HT1080 (cell line): ENCODE data around the gene BICD1. TPM values are rescaled to one million over a fixed set of nuclear protein-coding genes. Genes with fewer than 3 reads are reported as not detected.

Source experiments
- DNase-seq: peaks from one replicate; pipeline ENCODE4 v3.0.0-alpha.2; 2015; ENCODE audit warnings: low read depth
- total RNA-seq: library from RNA; depleted of rRNA; stranded (reverse); fragments of >200 nt; shearing (Covaris generic); gene quantifications from 2 replicates; pipeline ENCODE4 v1.2.3, GENCODE V29; 2014

The BICD1 gene
- total RNA-seq, 1 experiment from 2014 or later: 19.5 TPM

DNA sequence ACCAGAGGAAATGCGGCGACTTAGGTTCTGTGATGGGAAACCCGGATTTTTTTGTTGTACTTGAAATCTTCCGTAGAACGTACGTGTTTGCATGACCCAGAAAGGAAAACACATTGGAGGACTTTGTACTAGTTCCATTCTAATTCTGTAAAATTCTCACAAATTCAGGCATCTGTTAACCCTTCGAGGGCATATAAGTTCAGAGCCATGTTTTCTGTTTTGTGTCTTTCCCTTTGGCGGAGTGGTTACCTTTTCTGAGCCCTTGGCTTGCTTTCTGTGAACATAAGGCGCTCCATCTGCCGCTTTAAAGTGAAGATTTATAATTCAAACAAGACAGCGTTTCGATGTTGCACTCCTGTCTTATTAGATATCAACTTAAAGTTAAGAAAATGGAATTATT, 34.2 kb downstream of the BICD1 start:
- no peak for DNase-seq

DNA sequence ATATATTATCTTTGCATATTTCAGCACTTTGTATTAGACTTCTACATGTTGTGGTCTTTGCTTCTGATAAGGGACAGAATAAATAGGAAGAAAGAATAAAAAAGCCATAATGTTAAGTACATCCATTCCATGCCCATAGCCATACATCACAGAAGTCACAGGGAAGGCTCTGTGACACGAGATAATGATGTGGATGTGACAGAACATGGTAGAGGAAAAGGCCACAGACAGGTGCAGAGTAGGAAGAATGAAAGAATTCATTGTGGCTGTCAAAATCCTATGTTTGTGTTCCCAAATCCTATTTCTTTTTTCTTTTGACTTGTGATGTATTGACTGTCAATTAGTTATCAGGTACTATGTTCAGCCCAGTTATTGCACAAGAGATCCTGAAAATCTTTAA, 38.4 kb downstream of the BICD1 start:
- no peak for DNase-seq

DNA sequence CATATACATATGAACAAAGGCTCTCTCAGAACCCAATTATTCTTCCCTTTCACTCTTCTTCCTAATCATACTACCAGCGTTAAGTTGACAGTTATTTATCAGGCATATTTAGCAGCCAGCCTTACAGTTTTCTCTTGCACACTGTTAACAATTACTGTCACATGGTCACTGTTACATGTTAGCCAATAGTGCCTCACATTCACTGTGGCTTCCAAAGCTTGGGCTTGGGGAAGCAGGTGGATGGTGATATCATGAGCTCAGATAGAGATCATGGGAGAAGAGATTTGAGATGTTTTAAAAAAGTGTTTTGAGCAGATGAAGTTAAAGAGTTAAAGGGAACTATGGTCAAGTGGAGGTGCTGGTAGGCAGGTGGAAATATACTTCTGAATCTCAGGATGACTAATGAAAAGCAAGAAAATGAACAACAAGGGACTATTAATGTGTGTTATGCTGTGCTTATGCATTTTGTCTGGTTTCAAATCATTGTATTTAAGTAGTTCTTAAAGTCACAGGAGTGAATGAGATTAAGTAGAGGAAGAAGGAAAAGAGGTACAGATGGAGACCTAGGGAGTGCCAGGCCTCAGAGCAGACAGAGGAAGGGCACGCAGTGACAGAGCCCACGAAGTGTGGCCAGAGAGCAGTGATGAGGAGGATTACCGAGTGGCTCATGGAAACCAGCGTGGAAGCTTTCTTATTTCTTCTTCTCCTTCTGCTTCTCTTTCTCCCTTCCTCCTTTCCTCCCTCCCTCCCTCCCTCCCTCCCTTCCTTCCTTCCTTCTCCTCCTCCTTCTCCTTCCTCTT, 39.6 kb downstream of the BICD1 start:
- no peak for DNase-seq

DNA sequence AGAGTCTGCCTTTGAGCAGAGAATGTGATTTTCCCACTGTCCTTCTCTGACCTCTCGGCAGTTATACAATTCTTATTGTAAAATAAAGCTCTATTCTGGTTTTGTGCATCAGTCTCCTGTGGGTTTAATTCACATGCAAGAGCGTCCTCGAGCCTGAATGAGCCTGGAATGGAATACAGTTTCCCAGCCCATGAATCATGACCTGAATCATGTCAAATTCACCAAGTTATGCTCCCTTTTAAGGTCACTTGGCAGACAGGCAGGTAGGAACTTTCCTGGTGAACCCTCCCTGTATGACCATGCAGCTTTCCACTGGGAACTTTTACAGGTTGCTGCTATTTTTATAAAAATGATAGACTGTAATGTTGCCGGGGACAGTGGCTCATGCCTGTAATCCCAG, 41.7 kb downstream of the BICD1 start:
- DNase-seq: peak; percentile 33

DNA sequence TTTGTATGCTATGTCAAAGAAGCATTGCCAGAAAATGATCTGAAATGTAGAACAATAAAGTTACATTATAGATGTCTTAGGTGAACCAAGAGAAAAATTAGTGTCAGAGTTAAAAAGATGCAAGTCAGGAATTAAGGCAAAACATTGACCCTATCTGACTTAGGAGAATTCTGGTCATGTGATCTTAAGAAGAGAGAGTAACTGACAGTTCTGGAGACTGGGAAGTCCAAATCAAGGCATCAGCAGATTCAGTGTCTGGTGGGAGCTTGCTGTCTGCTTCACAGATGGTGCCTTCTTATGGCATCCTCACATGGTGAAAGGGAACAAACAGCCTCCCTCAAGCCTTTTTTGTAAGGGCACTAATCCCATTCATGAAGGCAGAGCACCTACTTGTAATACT, 42.8 kb downstream of the BICD1 start:
- no peak for DNase-seq

DNA sequence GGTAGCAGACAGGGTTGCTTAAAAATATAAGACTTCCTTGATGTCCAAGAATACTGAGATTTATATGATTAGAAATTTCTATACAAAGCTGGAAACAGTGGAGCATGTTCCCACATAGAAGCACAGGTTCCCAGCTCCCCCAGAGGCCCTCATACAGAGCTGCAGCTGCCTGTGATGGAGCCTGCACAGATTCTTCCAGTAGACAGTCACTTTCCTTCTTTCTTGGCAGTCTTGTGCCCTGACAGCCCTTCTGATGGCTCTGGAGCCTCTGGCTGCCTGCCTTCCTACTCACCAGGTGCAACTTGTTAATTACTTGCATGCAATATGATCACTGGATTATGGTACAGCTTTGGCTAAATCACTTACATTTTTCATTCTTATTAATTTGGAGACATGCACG, 44.4 kb downstream of the BICD1 start:
- DNase-seq: no peak

DNA sequence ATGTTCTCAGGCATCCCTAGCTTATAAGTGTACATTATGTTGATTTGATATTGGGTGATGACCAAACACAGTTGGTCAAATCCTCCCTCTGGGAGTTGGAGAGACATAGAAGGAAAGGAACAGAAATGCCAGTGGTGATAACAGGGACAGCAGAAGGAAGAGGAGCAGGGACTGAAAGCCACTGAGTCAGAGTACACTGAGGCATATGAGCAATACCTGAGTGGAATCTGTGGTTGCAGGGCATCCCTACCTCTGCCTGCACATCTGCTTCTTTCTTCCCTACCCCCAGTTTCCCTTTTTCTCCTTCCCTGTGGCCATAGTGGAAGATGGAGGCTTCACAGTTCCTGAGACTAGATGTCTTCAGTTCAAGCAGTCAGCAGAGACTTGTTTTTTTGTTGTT, 44.9 kb downstream of the BICD1 start:
- no peak for DNase-seq

DNA sequence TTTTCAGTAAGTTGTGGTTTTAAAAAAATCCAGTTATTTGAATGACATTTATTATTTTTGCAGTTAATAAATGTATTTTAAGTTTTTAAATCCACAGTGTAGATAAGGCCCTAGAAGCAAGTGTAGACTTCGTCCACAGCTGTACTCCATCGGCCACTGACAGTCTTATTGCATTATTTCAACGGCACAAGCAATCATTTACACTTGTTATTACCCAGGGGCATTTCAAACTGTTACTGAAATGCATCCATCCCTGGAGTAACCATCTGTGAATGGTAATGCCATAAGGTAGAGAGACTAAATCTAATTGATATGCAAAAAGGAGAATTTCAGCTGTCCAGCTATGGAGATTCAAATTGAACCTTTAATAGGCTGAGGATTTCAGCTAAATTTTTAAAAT, 48.4 kb downstream of the BICD1 start:
- no peak for DNase-seq

DNA sequence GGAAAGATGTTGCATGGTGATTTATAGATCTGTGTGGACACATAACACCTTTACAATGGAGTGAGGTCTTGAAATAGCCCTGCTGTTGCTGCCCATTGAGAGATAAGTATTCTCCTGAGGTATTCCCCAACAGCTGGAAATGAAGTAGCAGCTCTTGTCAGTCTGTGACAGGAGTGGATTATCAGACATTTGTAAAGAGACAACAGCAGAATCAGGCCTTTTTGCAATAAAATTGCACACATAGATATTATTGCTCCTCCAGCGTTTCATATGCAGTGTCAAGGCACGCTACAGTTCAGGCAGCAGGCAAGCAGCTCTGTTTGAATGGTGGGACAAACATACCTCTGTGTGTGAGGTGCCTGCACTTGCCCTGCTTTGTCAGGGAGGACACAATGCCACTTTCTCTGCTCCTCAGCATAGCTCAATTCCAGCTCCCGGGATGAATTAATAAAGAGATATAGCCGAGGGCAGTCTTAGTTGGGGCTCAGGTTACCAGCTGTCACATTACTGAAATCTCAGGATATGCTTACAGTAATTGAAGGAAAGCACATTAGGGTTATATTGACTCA, 49.4 kb downstream of the BICD1 start:
- DNase-seq: no peak

DNA sequence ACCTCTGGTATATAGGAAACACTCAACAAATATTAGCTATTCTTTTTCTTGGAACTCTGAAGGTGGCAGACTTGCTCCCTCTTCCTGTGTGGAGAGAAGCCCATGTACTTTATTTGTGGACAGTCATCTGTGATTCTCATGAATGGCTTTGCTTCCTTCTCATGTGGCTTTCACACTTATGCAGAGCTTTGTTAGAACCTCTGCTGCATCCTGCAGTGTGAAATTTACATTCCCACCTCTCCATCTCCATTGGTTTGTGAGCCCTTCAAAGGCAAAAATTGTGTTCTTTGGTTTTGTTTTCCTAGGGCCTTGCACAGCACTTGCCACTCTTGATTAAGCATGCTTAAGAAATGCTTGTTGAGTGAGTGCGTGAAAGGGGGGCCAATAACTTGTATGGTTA, 51.9 kb downstream of the BICD1 start:
- no peak for DNase-seq

DNA sequence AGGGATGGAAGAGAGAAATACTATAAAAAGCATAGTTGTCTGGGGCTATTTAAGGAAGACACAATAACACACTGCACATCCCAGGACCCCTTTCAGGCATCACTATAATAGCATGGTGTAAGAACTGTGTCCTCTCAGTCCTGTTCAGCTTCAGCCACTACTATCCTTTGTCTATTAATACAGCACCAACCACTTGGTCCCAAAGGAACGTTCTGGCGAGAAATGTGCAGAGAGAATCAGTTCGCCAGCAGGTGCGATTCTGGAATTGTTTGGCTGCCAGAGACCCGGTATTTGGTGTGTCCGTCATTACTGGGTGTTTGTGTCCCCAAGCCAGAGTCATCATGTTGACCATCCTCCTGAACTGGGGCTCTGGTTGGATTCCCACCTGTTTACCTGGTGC, 52.7 kb downstream of the BICD1 start:
- DNase-seq: no peak

DNA sequence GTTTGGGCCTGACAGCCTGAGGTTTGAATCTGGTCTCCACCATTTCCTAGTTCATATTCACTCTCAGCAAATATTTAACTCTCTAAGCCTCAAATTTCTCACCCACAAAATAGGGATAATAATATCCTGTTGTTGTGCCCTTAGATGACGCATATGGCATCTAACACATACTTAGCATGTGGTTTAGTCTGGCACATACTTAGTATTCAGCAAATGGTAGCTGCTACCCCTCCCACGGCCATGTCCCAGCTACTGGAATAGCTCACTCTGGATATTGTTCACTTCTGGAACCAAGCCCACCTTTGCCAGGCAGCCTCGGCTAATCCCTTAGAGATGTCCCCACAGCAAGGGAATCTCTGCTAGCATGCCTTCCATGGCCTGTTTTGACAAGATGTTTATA, 53.3 kb downstream of the BICD1 start:
- no peak for DNase-seq

DNA sequence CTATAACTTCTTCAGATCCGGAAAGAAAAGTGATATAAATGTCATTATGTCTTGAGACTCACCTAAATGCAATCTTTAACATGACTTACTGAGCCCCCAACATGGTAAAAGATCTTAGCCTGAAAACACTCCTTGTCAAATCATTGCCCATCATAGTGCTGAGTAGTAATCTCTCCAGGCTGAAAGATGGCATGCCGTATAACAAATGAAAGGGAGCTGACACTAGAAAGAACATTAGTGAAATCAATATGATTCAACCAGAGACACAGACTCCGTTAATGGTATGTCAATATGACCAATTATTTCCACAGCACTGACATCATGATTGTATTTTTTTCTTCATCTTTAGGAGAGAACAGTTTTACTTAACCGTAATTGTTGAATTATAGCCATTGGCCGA, 54.4 kb downstream of the BICD1 start:
- no peak for DNase-seq

DNA sequence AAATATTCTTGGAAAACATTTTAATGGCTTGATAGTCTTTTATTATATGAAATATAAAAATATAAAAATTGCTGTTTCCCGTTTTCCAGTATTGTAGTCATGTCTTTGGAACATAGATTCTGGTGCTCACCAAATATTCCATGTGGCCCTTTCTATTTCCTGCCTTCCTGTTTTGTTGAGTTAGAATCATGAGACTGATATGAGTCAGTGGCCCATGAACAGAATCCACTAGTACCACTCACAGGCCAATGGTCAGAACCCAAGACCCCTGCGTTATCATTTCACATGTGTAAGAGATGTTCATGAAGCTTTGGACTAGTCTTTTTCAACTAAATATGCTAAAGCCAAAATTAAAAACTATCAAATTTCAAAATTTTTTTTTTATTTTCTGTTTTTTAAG, 56.9 kb downstream of the BICD1 start:
- DNase-seq: peak; percentile 68

DNA sequence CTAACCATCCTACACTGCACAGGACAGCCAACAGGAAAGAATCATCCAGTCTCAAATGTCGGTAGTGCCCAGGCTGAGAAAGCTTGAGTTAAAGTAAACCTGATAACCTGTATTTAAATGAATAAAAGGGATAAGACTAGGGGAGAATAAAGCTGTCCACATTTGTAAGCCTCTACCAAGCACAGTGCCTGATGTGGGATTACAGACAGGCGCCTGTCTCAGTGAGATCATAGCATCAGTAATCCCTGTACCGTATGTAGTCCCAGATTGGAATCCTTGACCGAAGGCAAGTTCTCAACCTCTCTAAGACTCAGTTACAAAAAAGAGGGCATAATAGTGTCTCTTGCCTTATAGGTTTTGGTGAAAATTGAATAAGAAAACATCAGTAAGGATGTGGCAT, 59.9 kb downstream of the BICD1 start:
- DNase-seq: no peak

DNA sequence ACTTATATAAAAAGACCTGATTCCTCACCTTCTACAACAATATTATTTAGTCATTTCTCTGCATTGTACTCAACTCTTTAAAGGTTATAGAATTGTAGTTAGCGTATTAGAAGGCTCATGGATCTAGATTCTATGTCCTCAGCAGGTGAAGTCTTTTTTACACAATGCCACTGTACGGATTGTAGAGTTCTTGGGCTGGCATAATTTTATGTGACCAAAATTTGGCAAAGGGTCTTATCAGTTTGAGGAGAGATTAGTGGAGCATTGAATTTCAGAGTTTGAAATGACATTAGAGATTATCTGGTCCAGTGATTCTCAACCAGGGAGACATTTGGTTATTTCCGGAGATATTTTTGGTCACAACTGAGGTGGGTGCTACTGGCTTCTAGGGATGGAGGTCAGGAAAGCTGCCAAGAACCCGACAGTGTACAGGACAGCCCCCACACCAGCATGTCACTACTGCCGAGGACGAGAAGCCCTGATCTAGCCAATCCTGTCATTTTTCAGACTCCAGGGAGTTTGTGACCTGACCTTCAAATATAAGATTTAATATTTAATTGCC, 63.9 kb downstream of the BICD1 start:
- no peak for DNase-seq

DNA sequence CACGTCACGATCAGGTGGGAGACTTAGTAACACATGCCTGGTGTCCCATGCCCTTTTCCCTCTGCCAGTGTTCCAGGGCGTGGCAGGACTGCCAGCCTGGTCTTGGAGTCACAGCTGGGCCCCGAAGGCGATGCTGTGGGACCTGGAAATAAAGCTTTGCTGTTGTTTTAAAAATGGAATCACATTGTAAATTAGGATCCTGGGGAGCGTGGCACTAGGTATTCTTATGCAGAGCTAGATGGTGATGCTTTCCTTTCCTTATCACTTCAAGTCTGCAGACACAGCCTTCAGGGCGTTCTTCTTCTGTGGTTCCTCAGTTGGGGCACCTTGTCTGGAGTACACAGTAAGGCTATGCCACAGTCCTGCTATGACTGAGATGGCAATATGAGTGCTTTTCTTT, 64.6 kb downstream of the BICD1 start:
- no peak for DNase-seq

DNA sequence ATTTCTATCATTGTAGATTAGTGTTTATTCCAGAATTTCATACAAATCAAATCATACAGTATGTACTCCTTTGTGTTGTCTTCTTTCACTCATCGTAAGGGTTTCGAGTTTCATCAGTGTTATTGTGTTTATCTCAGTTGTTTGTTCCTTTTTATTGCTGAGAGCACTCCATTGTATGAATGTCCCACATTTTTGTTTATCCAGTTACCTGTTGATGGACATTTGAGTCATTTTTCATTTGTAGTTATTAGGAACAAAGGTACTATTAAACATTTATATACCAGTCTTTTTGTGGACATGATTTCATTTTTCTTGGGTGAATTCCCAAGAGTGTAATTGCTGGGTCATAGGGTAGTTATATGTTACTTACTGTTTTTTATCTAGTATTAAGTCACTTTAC, 70.0 kb downstream of the BICD1 start:
- DNase-seq: no peak

DNA sequence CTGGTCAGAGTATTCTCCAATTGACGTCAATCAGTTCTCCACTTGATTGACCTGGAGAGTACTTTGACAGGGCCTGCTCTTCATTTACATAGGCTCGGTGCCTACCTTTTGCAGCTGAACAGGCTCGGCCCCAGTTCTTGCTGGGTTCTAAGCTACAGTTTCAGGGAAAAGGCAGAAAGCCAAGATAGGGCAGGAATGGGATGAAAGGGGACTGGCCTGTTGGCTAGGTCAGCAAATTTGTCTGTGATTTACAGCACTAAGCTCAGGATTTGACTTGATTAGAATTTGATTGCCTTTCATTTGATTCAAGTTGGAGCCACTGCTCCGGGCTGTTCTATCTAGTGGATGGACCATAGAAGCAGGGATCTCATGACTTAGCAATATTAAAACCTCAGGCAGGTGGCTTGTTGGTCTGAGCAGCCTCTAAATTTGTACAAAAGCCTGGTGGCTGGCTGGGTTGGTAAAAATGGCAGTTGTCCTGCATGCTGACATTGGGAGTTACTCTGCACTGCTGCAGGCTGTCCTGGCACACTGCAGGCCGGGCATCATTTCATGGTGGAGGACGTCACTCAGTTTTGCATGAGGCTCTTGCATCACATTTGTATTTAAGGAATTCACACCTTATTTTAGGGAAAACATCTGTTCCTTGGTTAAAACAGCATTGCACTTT, 71.8 kb downstream of the BICD1 start:
- DNase-seq: no peak

DNA sequence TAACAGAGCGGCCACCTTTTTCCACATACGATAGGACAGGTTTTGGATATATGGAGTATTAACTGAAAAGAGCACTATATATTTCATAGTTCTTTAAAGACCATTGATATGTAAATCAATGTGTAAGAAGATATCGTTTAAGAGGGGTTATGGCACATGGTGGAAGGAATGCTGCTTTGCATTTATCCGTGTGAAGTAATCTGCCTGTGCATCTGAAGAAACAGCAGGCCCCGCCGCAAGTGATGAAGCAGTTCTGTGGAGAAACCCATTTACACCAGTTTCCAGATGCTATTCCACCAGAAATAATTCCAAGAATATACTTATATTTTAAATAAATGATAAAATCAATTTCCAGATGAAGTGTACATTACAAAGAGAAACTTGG, 72.4 kb downstream of the BICD1 start:
- no peak for DNase-seq

DNA sequence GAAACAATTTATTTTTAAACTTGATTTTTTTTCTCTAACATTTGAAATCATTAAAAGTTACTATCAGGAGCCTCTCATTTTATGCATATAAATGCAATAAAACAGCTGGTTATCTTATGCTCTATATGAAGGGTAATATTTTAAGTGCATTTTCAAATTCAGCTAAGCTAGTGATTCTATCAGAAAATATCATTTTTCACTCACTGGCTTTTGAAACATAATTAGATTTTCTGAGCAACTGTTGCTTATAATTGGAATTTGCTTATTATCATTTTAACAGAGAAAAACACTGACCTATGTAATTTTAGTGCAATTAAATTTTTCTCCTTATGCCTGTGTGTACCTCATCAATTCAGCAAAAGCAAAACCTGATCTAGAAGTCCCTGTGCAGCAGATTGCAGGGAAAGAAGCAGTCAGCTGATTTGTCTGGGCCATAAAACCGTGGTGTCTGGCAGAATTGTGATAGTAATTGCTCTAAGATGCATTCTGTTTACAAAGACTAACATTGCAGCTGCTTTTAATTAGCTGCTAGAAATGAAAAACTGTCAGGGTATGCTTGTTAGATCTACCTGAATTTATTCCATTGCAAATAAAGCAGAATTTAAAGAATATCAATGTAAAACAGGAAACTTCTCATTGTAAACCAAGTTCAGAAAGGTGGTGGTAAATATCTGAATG, 75.0 kb downstream of the BICD1 start:
- DNase-seq: no peak

DNA sequence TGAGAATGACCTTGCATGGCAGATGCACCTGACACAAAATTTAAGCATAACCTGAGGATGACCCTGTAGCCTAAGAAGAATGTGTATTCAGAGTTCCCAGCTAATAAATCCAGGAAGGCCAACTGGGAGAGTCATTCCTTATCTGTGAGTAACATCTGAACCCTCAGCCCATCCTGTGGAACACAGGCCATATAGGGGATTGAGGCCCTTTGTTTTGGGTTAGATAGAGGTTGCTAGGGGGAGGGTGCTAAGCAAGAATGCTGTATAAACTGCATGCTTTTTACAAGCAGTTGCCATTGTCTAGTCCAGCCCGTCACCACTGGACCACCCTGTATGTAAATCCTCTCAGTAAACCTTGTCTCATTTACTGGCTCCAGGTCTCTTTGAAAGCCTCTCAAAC, 77.0 kb downstream of the BICD1 start:
- DNase-seq: peak; percentile 40
